NB4 (cell line): ENCODE measurements around the gene TEX22.

Experiments
- CTCF ChIP-seq: IDR thresholded peaks from one replicate; pipeline ENCODE4 v1.5.1; 2012; ENCODE audit warnings: low read depth, low read length
- POLR2A ChIP-seq: IDR thresholded peaks from 2 replicates; pipeline ENCODE4 v1.6.1; 2011; ENCODE audit warnings: mild to moderate bottlenecking; ENCODE audit not compliant: insufficient read length; ENCODE audit errors: extremely low read depth

GRCh38 chr14:105381446-105382342, 16.6 kb upstream of the TEX22 start:
- TF ChIP-seq POLR2A (no peak), CTCF (no peak)
